Pericardium fibroblast (primary cell): ENCODE data around the gene ARHGAP30. TPM values are rescaled to one million over a fixed set of nuclear protein-coding genes. Genes with fewer than 3 reads are reported as not detected.

Experiments
- total RNA-seq: library from RNA; depleted of rRNA; stranded (reverse); fragments of >200 nt; gene quantifications from 2 replicates; pipeline ENCODE4 v1.2.3, GENCODE V29; 2015

ARHGAP30 gene, protein sequence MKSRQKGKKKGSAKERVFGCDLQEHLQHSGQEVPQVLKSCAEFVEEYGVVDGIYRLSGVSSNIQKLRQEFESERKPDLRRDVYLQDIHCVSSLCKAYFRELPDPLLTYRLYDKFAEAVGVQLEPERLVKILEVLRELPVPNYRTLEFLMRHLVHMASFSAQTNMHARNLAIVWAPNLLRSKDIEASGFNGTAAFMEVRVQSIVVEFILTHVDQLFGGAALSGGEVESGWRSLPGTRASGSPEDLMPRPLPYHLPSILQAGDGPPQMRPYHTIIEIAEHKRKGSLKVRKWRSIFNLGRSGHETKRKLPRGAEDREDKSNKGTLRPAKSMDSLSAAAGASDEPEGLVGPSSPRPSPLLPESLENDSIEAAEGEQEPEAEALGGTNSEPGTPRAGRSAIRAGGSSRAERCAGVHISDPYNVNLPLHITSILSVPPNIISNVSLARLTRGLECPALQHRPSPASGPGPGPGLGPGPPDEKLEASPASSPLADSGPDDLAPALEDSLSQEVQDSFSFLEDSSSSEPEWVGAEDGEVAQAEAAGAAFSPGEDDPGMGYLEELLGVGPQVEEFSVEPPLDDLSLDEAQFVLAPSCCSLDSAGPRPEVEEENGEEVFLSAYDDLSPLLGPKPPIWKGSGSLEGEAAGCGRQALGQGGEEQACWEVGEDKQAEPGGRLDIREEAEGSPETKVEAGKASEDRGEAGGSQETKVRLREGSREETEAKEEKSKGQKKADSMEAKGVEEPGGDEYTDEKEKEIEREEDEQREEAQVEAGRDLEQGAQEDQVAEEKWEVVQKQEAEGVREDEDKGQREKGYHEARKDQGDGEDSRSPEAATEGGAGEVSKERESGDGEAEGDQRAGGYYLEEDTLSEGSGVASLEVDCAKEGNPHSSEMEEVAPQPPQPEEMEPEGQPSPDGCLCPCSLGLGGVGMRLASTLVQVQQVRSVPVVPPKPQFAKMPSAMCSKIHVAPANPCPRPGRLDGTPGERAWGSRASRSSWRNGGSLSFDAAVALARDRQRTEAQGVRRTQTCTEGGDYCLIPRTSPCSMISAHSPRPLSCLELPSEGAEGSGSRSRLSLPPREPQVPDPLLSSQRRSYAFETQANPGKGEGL
- total RNA-seq: not detected in 2 replicates

GRCh38 chr1:161069731-161070270 lies at the start of gene ARHGAP30:
ARHGAP30 (minus strand) TSS chr1:161069891; CDS start chr1:161069624, 267 bp downstream.

GRCh38 chr1:161117759-161118581 lies 48.3 kb upstream of the ARHGAP30 start, which contains the start of the genes NIT1 and PFDN2:
NIT1 (plus strand) TSS chr1:161118105; CDS start chr1:161118177, 72 bp downstream.
PFDN2 (minus strand) TSS chr1:161118037; CDS start chr1:161118026, 11 bp downstream.

GRCh38 chr1:161098210-161099068 lies 28.7 kb upstream of the ARHGAP30 start, which contains the start of gene KLHDC9:
KLHDC9 (plus strand) TSS chr1:161098361; CDS start chr1:161098536, 175 bp downstream.

GRCh38 chr1:161089251-161089924 lies 19.7 kb upstream of the ARHGAP30 start, which contains the start of gene NECTIN4:
NECTIN4 (minus strand) TSS chr1:161089558; CDS start chr1:161089296, 262 bp downstream.

DNA sequence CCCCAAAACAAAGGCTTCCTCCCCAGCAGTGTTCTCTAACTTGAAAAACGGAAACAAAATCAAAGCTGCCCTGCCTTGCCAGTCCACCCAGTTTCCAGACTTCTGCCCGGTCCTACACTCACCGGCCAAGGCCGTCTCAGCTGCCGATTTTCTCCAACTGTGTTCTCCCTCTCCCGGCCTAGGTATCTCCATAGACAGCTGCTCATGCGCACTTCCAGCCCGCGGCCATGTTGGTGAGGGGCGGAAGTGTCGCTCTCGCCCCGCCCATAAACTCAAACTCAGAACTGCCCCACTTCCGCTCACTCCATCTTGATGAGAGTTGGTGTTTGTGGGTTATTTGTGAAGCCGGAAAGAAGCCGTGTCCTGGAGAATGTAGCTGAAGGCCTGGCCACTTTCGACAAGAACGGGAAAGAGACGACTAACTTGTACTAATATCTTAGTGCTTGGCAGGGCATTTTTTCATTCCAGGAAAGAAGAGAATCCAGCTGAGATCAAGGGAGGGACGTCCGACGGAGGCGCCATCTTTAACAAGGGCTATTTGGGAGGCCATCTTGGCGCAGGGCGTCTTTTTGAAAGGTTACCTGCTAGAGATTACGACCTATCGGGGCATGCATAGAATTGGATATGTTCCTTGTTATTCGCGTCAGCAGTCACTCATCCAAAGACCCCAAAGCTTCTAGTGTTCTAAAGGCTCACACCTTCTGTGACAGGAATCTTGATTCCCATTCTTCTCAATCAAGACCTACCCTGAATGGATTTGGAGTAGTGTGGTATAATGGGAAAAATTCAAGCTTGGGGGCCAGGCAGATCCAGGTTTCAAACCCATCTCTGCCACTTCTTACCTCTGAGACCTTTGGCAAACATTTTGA lies 23.7 kb downstream of the ARHGAP30 start, which contains the start of gene USF1:
TSS of gene USF1 (minus strand) at position 242 of the 869 bp plus-strand sequence. CDS start 2,702 bp downstream, outside the sequence.

DNA sequence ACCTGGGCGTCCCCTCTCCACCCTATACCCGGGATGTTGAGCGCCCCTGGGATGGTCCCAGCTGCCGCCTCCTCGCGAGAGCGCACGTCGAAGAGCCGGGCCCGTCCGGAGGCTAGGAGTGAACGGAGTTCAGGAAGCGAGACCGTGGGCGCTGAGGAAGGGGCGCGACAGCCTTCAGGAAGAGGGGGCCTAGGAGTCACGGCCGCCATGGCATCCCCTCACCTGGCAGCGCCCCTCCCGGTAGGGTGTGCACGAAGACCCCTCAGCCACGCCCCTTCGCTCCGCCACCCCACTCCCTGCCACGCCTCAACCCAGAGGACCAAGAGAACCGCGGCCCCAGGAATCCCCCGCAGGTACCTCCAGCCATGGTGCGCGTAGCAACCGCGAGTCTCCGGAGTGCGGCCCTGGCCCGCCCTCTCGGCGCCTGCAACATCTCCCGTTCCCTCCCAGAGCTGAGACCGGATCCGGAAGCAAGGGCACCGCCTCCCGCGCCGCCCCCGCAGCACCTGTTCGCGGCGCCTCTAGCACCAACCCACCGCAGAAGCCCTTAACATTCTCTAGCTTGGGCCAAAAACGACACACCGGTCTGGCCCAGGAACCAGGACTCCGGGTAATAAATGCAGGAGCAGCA lies 31.1 kb downstream of the ARHGAP30 start, which contains the start of gene TSTD1:
TSS of gene TSTD1 (minus strand) at position 442 of the 631 bp plus-strand sequence. CDS start at position 367, 75 bp downstream.

DNA sequence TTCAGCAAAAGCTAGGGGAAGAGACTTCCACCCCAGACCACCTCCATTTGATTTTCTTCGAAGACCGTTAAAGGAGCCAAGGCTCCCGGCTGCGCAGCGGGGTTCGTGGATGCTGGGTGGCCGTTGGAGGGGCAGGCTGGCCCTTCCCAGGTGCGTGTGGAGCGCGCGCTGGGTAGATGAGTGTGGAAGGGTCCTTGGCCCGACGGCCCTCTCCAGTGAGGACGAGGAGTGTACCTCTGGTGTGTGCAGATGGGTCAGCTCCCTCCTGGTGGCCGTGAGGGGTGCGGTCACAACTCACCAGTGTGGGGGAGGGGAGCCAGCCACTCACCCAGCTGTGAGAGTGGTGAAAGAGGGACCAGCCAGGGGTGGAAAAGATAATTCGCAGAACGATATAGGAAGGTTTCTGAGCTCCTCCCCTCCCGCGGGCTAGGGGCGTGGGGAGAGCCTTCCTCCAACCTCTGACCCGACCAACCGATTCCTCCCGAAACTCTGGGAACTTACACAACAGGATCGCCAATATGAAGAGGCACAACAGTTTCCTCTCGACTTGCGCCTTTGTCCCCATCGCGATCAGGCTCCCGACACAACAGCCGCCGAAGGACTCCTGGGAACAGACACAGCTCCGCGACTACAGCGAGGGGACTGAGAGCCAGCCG lies 49.1 kb downstream of the ARHGAP30 start, which contains the start of gene F11R:
TSS of gene F11R (minus strand) at position 644 of the 656 bp plus-strand sequence. CDS start at position 565, 79 bp downstream.

Other genes starting within 250 kb of the ARHGAP30 start
- 0.70 and 4.0 TPM in 2 replicates for gene CD244, start 207.0 kb downstream of the ARHGAP30 start, total RNA-seq
- gene ITLN1, start 184.7 kb downstream of the ARHGAP30 start, total RNA-seq: 3.5 and 123 TPM in 2 replicates
- 0.47 TPM in 1 of 2 replicates, not detected in the other for gene ITLN2, start 115.1 kb downstream of the ARHGAP30 start, total RNA-seq
- 6.6 and 11.7 TPM in 2 replicates for gene F11R, start 48.7 kb downstream of the ARHGAP30 start, total RNA-seq
- 37.9 TPM in 1 of 2 replicates, not detected in the other for gene TSTD1, start 30.9 kb downstream of the ARHGAP30 start, total RNA-seq
- 33.5 and 36.9 TPM in 2 replicates for gene USF1, start 23.9 kb downstream of the ARHGAP30 start, total RNA-seq
- 0.12 TPM in 1 of 2 replicates, not detected in the other for gene NECTIN4, start 19.7 kb upstream of the ARHGAP30 start, total RNA-seq
- 0.58 and 3.3 TPM in 2 replicates for gene KLHDC9, start 28.5 kb upstream of the ARHGAP30 start, total RNA-seq
- 39.3 and 49.1 TPM in 2 replicates for gene PFDN2, start 48.1 kb upstream of the ARHGAP30 start, total RNA-seq
- gene NIT1, start 48.2 kb upstream of the ARHGAP30 start, total RNA-seq: 20.6 and 24.7 TPM in 2 replicates
- 18.0 and 18.2 TPM in 2 replicates for gene DEDD, start 62.8 kb upstream of the ARHGAP30 start, total RNA-seq
- 81.6 and 105 TPM in 2 replicates for gene UFC1, start 84.1 kb upstream of the ARHGAP30 start, total RNA-seq
- gene USP21, start 89.6 kb upstream of the ARHGAP30 start, total RNA-seq: 9.0 and 10.4 TPM in 2 replicates
- gene PPOX, start 96.5 kb upstream of the ARHGAP30 start, total RNA-seq: 6.5 and 11.8 TPM in 2 replicates
- 23.6 and 26.8 TPM in 2 replicates for gene B4GALT3, start 107.6 kb upstream of the ARHGAP30 start, total RNA-seq
- 1.8 and 3.4 TPM in 2 replicates for gene ADAMTS4, start 129.2 kb upstream of the ARHGAP30 start, total RNA-seq
- 84.6 and 90.7 TPM in 2 replicates for gene NDUFS2, start 132.5 kb upstream of the ARHGAP30 start, total RNA-seq
- not detected in 2 replicates for gene FCER1G, start 145.4 kb upstream of the ARHGAP30 start, total RNA-seq
- gene APOA2, start 153.7 kb upstream of the ARHGAP30 start, total RNA-seq: not detected in 2 replicates
- gene TOMM40L, start 156.2 kb upstream of the ARHGAP30 start, total RNA-seq: 2.5 and 5.8 TPM in 2 replicates
- not detected in 2 replicates for gene NR1I3, start 168.3 kb upstream of the ARHGAP30 start, total RNA-seq
- gene PCP4L1, start 188.9 kb upstream of the ARHGAP30 start, total RNA-seq: not detected in 2 replicates
- 0.23 and 0.34 TPM in 2 replicates for gene MPZ, start 240.1 kb upstream of the ARHGAP30 start, total RNA-seq
- 20.9 and 31.2 TPM in 2 replicates for gene SDHC, start 244.5 kb upstream of the ARHGAP30 start, total RNA-seq